Measurements from ENCODE around the gene MTCH1.
A peak's percentile ranks its signal among the peaks of the same experiment; 100 is the strongest.

Gene MTCH1

DNA sequence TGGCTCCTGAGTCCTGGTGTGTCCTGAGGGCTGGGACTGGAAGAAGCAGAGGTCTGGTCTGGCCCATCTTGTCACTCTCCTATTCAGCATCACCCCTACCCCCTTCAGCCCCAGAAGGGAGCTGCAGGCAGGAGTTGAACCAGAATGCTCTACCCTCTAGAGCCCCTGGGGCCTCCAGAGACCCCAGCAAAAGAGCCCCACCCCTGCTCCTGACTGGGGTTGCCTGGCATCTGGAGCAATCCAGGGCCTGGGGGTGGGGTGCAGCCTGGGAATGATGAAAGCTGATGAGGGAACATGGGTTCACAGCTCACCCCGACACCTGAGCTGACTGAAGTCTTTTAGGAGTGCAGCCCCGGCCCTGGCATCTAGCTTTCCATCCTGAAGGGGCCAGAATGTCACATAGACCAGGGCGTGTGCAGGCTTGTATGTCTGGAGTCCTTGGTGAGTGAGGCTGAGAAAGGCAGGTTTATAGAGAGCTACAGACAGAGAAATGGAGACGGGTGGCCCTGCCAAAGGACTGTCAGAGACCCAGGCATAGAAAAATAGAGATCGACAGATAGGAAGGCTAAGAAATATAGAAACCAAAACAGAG lies 31.7 kb upstream of the MTCH1 start:
- DNase-seq, result no peak

DNA sequence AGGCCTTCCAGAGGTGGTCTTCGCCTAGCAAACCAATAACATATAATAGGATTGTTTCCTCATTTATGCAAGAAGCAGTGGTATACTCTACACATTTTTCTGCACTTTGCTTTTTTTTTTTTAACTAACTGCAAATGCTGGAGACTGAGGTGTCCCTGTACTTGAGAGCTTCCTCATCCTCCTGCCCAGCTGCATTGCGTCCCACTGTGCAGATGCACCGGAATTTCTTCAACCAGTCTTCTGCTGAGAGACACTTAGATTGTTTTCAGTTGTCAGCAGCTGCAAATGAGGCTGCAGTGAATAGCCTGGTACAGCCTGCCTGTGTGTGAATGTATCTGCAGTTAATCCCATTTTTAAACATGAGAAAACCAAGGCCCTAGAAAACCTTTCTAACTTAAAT lies 31.0 kb upstream of the MTCH1 start:
- DNase-seq, result no peak

DNA sequence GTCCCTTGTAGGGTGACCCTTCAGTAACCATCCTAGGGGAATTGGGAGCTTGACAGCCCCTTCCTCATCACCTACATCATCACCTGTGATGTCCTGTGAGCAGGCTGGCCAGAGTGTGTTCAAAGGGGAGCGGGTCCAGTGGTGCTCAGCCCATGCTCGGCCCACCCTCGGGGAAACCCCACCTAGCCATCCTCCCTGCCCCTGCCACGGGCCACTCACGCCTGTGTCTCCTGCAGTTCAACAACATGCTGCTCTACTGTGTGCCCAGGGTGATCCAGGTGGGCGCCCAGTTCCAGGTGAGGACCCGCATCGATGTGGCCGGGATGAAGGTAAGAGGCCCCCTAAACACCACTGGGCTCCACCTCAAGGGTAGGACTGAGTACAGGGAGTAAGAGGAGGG lies 29.5 kb upstream of the MTCH1 start:
- no peak for DNase-seq

DNA sequence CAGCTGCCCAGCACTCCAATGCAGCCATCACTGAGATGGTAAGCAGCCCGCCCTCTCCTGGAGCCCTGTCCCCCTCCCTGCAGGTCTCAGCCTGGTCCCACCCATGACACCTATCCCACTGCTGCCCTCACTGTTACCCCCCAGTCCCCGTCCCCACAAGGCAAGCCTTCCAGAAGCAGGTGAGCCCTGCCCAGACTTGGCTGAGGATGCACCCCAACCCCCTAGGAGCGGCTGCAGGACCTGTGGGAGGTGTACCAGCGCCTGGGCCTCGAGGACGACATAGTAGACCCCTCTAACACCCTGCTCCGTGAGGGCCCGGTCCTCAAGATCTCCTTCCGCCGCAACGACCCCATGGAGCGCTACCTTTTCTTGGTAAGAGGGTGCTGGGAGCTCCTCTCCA lies 28.7 kb upstream of the MTCH1 start:
- no peak for DNase-seq

DNA sequence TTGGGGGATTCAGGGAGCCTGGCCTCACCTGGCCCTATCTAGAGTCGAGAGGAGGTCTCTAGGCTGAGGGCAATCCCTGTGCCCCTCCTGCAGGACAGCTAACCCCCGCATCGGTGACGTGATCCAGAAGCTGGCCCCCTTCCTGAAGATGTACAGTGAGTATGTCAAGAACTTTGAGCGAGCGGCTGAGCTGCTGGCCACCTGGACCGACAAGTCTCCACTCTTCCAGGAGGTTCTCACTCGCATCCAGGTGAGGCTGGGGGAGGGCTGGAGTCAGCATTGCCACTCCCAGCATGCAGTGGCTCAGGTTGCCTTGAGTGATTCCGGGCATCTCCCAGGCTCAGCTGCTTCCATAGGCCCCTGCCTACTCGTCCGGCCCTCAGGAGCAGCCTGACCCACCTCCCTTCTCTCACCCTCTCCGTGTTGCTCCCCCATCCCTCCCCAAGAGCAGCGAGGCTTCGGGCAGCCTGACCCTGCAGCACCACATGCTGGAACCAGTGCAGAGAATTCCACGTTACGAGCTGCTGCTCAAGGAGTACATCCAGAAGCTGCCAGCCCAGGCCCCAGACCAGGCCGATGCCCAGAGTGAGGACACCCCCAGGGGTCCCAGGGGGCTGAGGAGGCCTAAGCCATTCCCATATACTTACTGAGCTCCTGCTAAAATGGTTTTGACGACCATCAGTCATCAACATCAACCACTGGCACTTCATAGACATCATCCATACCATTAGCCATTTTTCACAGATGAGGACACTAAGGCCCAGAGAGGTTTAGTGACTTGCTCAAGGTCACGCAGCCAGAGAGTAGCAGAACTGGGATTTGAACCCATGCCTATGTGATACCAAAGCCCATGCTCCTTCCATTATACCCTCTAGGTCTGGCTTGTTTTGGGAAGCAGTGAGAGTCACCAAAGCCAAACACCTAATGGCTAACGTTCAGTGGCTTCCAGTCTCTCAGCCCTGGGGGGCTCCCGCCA lies 27.8 kb upstream of the MTCH1 start:
- no peak for DNase-seq

DNA sequence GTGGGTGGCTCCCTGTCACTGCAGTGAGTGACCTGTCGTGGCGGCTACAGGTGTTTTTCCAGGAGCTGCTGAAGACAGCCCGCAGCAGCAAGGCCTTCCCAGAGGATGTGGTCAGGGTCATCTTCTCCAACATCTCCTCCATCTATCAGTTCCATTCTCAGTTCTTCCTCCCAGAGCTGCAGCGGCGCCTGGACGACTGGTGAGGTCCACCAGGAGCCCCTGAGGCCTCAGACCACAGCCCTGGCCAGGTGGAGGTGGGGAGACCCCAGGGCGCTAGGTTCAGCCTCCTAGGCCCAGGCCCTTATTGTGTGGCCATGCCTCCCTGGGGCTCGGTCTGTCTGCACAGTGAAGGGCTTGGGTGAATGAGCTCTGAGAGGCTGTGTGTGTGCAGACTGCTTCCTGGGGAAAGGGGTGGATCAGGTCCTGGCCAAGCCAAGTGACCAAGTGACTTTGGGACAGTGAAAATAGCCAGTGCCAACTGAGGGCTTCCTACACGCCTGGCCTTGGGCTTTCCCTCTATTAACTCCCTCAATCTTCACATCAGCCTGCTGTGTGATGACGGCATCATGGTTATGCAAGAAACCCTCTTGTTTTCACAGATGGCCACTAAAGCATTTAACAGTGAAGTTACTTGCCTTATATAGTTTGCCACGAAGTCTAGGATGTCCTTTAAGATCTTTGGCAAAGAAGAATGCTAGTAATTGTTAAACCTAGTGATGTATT lies 25.8 kb upstream of the MTCH1 start:
- no peak for DNase-seq

DNA sequence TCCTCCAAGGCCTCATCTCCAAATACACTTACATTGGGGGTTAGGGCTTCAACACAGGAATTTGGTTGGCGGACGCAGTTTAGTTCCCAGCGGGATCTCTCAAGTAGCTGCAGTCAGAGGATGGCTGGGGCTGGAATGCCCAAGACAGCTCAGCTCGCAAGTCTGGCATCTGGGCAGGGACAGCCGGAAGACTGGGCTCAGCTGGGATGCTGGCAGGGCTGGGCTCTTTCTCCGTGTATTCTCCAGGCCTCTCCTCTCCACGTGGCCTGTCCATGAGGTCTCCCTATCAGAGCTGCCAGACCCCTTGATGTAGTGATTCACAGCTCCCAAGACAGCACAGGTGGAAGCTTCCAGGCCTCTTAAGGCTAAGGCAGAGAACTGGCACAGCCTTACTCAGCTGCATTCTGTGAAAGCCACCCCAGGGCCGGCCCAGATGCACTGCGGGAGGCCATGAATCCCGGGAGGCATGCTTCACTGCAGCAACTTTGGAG lies 24.5 kb upstream of the MTCH1 start:
- DNase-seq, result peak; percentile 22

DNA sequence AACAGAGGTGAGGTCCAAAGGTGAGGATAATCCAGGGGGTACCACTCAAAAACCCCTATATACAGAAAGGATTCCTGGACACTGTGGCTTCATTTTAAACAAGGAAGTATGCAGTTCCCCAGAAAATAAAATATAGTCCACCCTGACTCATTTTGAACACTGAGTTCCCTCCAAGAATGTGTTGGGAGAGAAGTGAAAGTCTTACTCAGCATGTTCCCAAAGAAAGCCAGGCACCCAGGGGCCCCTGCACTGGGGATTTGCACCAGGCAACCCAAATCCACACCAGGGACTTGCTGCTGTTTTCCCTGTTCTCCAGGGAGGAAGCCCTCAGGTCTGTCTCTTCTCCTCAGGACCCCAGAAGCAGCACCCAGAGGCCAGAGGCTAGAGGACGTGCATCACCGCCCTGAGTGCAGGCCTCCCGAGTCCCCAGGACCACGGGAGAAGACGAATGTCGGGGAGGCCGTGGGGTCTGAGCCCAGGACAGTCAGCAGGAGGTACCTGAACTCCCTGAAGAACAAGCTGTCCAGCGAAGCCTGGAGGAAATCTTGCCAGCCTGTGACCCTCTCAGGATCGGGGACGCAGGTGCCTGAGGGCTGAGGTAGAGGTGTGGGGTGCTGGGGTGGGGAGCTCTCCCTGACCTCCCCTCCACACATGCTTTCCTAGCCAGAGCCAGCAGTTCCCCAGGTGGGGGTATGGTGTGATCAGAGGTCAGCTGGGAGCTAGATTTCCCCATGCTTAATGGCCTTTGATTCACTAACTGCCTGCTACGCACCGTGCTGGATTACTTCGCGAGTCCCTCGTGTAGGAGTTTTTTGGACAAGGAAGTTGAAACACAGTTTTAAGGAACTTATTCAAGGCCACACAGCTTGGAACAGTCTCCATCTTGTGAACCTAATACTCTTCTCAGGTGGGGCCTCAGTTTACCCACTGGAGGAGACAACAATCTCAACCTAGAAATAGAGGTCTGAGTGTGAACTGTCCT lies 22.8 kb upstream of the MTCH1 start:
- DNase-seq, result no peak

DNA sequence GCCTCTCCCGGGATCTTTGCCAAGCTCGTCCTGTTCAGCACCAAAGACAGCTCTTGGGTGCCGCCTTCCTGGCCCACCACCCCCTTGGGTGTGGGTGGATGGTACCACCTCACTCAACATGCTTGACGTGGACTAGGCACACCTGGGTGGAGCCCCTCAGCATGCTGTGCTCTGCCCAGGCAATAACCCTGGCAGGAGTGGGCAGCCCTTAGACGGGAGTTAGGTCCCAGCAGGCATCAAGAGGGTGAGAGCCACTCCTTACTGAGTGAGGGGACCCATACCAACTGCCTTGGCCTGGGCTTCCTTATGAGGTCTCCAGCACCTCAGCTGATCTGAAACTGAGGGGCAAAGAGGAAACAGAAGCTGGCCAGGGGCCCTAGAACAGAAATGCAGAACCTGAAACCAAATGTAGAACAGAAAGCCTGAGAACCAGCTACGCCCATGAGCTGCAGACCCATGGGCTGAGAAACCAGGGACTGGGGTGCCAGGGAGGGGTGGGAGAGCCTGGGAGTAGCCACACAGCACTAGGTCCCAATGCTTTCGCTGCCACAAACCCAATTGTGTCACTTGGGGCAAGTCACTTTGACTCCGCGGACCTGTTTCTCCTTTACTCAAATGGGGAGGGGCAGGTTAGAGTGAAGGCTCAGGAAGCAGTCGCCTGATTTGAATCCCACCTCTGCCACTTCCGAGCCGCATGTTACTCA lies 21.5 kb upstream of the MTCH1 start:
- DNase-seq, result no peak

DNA sequence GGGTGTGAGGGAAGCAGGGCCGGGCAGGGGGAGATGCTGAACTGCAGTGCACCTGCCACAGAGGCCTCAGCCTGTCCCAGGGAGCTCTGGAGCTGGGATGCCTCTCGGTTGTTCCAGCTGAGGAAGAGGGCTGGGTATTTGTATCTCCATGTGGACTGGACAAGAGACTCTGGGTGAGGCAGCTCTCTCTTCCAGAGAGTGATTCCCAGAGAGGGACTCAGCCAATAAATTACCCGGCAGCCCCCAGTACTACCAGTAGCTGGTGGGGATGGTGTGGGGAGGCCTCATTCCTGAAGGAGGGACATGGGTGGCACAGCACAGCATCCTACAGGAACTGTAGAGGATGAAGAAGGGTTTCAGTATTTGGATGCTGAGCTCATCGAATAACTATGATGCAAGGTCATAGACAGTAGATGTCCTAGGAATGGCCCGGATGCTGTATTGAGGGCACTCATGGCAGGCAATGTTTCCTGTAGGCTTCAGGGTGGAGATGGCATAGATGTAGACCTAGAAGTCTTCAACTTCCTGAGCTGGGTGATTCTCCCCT lies 20.9 kb upstream of the MTCH1 start:
- DNase-seq, result no peak

DNA sequence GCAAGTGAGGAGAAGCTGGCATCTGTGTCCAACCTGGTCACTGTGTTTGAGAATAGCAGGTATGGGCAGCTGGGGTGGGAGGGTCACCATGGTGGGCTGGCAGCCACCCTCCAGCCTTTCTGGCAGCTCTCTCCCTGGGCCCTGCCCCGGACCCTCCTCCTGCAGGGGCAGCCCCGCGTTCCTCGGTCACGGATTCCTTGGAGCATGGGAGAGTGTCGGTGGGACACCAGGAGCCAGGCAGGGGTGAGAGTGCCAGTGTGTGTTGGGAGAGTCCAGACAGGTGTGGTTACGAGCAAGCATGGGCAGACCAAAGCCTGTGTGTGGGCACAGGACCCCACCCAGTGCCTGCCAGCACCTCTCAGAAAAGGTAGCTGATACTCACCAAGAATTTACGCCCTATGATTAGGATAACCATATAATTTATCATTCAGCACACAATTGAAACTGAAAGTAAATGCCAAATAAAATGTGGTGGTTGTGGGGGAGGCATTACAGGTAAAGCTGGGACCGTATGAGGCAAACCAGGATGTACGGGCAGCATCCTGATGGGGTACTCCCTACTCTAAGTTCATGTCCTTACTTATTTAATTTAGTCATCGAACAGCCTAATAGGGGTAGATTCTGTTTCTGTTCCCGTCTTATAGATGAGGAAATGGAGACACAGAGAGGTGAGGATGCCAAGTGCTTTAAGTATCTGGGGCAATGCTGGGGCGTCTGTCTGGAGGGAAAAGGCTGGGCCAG lies 20.0 kb upstream of the MTCH1 start:
- no peak for DNase-seq

DNA sequence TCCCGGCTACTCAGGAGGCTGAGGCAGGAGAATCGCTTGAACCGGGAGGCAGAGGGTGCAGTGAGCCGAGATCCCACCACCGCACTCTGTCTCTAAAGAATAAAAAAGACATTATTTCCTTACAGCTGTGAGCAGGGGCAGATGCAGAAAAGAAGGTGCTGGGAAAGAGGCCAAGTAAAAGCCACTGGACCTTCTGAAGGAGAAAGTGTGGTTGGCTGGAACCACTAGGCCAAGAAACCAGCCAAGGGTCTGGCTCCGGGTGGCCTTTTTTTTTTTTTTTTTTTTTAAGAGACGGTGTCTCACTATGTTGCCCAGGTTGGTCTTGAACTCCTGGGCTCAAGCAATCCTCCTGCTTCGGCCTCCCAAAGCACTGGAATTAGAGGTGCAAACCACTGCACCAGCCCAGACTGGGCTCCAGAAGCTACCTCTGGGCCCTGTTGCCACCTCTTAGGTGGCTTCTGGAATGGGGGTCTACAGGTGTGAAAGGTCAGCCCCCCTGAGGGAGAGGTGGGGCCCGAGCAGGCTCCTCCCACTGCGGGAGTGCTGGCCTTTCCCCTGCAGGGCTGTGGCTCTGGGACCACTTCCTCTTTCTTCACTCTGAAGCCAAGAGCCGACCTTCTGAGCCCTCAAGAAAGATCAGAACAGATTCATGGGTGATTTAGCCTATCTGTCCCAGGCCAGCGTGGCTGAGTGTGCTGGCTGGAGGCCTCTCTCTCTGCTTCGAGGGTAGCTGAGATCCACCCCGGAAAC lies 19.2 kb upstream of the MTCH1 start, which contains the start of gene FGD2:
TSS of gene FGD2 (plus strand) at position 595 of the 750 bp plus-strand sequence. CDS start 163 bp downstream, outside the sequence.
- DNase-seq, result no peak

DNA sequence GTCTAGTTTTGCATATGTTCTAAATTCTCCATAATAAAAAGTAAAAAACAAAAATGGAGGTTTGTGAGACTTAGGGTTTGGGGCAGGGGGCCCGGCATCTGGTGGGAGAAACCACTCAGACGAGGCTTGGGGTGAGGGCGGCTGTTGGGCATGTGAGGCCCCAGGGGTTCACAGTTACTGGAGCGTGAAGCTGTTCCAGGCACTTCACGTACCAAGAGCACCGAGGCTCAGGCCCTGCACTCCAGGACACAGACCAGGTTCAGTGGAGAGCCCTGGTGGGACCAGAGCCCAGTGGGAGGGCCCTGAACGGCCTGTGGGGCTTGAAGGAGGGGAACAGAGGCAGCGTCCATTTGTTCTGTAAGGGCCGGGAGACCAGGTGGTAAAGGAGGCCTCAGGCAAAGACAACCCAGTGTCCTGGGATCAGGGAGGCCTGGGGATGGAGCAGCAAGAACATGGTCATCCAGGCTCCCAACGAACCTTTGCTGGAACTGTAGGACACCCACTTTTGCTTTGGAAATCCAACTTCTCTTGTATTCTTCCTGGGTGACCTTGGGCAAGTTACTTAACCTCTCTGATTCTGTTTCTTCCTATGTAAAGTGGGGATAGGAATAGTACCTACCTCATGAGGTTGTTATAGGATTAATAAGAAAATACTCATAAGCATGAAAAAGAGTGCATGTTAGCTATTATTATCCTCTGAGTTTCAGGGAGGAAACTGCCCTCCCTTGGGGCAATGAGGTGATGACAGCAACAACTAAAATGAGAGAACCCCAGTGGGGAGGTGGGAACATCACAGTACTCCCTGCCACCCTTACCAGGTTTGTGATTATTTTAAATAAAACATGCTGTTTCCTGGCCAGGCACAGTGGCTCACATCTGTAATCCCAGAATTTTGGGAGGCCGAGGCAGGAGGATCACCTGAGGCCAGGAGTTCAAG lies 18.3 kb upstream of the MTCH1 start:
- no peak for DNase-seq

DNA sequence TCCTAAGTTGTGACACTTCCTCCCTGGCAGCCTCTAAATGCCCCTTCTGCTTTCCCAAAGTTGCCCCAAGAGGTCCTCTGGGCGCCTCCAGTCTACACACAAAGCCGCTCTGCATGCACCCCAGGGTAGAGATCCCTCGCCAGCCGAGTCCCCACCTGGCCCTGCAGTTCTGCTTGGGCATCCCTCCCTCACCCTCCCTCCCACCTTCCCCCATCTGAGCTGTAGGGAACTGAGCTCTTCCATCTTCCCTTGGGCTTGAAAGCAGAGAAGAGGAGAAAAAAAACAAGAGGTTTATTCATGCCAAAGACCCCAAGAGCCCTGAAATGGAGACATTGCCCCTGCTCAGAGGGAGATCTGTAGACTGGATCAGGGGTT lies 13.7 kb upstream of the MTCH1 start:
- DNase-seq, result no peak

DNA sequence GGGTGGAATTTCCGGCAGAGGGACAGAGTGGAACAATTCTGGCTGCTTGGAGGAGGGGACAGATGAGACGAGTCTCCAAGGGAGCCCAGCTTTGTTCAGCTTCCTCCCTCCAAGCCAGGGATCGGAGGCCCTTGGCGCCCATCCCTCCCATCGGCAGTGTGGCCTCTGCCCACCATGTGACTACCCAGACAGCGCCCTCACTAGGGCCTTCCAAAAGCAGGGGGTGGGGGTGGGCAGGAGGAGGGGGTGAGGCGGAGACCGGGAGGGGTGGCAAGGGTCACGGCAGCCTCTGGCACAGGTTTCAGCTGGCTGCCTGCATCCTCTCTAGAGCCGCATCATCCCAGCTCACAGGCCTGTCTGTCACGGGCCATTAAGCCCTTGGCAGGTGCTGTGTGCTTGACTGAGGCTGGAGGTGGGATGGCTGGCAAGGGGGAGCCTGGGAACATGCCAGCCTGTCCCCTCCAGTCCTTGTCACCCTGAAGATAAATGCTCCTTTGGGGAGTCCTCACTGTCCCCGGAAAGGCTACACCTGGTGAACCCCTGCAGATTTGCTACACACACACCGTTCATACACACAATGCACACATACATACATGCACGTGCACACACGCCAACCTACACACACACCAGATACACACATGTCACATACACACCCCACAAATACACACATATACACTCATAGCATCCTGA lies 13.2 kb upstream of the MTCH1 start:
- DNase-seq, result no peak

DNA sequence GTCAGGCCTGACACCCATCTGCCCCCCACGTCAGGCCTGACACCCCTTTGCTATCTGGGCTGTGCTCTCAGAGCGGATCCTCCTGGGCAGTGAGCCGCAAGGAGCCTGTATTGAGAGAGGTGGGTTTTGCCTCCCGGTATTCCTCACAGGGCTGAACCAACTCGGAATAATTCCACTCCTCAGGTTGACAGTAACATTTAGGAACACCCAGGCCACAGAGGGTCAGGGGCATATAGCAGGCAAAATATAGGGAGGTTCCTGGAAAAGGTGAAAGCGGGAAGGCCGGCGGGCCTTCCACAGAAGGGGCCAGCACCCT lies 12.7 kb upstream of the MTCH1 start:
- DNase-seq, result no peak

DNA sequence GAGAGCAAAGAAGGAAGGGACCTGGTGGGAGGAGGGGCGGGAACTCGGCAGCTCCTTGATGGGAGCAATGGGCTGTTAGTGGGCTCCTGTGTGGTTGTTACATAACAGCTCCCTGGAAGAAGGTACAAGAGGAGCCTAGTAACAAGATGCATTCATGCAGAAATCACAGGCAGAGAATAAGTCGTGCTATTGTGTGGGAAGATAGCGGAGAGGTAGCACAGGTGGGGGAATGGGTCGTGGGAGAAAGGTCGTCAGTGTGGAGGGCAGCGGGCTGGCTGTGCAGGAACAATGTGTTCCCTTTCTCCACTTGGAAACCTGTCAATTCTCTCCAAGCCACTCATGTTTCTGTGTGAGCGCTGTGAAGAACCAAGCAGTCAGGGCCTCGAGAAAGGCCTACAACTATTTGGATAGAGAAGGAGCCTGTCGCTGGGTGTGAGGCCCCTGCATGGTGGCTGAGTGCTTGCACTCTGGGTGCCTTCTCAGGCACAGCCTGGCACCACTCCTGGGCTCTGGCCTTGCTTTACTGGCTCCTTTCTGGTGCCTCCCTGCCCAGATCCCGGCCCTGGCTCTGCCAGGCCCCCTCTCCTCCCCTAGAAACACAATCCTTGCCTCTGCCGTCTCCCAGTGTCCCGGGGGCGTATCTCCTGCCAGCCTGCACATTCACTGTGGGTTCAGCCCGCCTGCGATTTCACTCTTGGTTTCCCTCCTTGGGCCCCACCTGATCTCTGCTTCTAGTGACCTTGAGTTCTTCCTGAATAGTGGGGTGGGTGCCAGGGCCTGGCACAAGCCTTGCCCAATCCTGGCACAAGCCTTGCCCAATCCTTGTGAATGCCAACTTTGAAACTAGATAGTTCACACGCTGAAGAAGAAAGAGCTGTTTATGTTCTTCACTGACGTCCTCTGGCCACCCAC lies 12.1 kb upstream of the MTCH1 start:
- no peak for DNase-seq

Data from NCI-H2227 treated with DMSO at 0.1 percent for 48 hours (cell line).